Adrenal gland (tissue), 12 donors: ENCODE results near the gene DNAJC8. TPM values are rescaled to one million over a fixed set of nuclear protein-coding genes. Genes with fewer than 3 reads are reported as not detected.
A peak's percentile ranks its signal among the peaks of the same experiment; 100 is the strongest.

Experiments
- DNase-seq, 7 donors: peaks; one replicate each; pipeline ENCODE4 v3.0.0-alpha.2; 2019 to 2020
- H3K27ac ChIP-seq, 5 donors: fragments of 200-600 bp; sonication (generic) in 4 of 5; 1 replicate in 3 of 5; 2 replicates in 2 of 5; pipeline versions ENCODE4 v1.5.1 to v1.8.0; 2016 to 2020; ENCODE audit warnings: mild to moderate bottlenecking in 1 of 5
- H3K27me3 ChIP-seq: fragments of 200-600 bp; 2 replicates; pipeline ENCODE4 v1.8.0; 2021
- H3K36me3 ChIP-seq, 2 donors: fragments of 200-600 bp; replicated peaks in 1 of 2; 1 replicate in 1 of 2; 2 replicates in 1 of 2; pipeline versions ENCODE4 v1.5.1 to v1.8.0; 2018 to 2022
- H3K4me1 ChIP-seq, 2 donors: fragments of 200-600 bp; replicated peaks in 1 of 2; 1 replicate in 1 of 2; 2 replicates in 1 of 2; pipeline versions ENCODE4 v1.5.1 to v1.8.0; 2018 to 2021
- H3K4me3 ChIP-seq, 4 donors: fragments of 200-600 bp; sonication (generic) in 3 of 4; one replicate each; pipeline ENCODE4 v1.5.1; 2016 to 2018
- H3K9me3 ChIP-seq, 3 donors: fragments of 200-600 bp; sonication (generic) in 1 of 3; replicated peaks in 1 of 3; 1 replicate in 2 of 3; 2 replicates in 1 of 3; pipeline versions ENCODE4 v1.5.1 to v1.8.0; 2016 to 2021
- CTCF ChIP-seq, 6 experiments: fragments of 450-650 bp in 4 of 6; fragments of 200-600 bp in 2 of 6; sonication (generic) in 1 of 6; IDR thresholded peaks; 1 replicate in 5 of 6; 2 replicates in 1 of 6; pipeline versions ENCODE4 v1.5.1 to v1.8.0; 2016 to 2021; ENCODE audit warnings: antibody characterized with exemption in 6 of 6, mild to moderate bottlenecking in 2 of 6, moderate library complexity in 1 of 6
- POLR2A ChIP-seq, 2 donors: fragments of 450-650 bp; IDR thresholded peaks; one replicate each; pipeline ENCODE4 v1.6.1; 2017; ENCODE audit warnings: antibody characterized with exemption in 2 of 2, mild to moderate bottlenecking in 2 of 2, moderate library complexity in 1 of 2
- WGBS, 4 donors: extraction: QIAGEN DNeasy Blood & Tissue Kit in 2 of 4; methylation state at CpG; one replicate each; pipeline versions ENCODE4 v1.1.5 to v1.1.7; 2013 to 2017; 5-methylcytosine and 5-hydroxymethylcytosine counted together
- intact Hi-C, 2 donors: fragments of 100-400 bp; cut with DNase I; formaldehyde crosslinking; loops; one replicate each; pipeline versions ENCODE4 v1.14.1 to v1.15.0; 2022 to 2023
- polyA plus RNA-seq, 3 donors: library from polyadenylated mRNA; stranded (reverse); fragments of 200-250 nt in 2 of 3; fragments of 350-450 nt in 1 of 3; fragmentation: Illumina TruSeq in 1 of 3; extraction: RNeasy Lipid Tissue Mini Kit (QIAGEN cat#74804) in 1 of 3; gene quantifications; one replicate each; pipeline ENCODE4 v1.2.3, GENCODE V29; 2013 to 2014
- total RNA-seq, 9 donors: library from RNA; depleted of rRNA in 4 of 9; stranded (reverse); fragments of >200 nt in 4 of 9; fragments of 120-200 nt in 1 of 9; fragmentation: NEBNext Ultra II Directional in 1 of 9; extraction: Animal tissue kit (Norgen Biotek cat#: 25700) in 1 of 9; gene quantifications; one replicate each; pipeline versions ENCODE4 v1.1.0 to v1.2.4, GENCODE V29; 2013 to 2023
- donor health status: healthy with polysubstance abuse.
- donor health status: Bipolar disorder and iron deficiency.
- donor health status: DM: yes; HTN: yes; CAD: no.
- donor health status: DM: no; HTN: no; CAD: no.
- donor health status: DM: no; HTN: no; CAD: no.
- donor health status: DM: yes; HTN: yes; CAD: no.

Gene DNAJC8
- total and polyA plus RNA-seq, 12 donors: 45.7 to 150 (median 66.9) TPM

- 64 to 73% (median 71%) methylated on average over 17 to 18 of the region's 18 CpGs for WGBS, 4 donors
- DNase-seq: peak in 2 of 7 donors; percentile 14 to 26
Observed at GRCh38 chr1:28176492-28177470, 56.0 kb downstream of the DNAJC8 start, which contains the start of gene PTAFR. Gene PTAFR (minus strand): TSS chr1:28176690. CDS start chr1:28151021, 25,669 bp downstream.

GRCh38 chr1:28175955-28176485 is 56.8 kb downstream of the DNAJC8 start:
- 50 to 77% (median 72%) methylated on average over 7 to 8 of the region's 8 CpGs for WGBS, 4 donors
- Histone ChIP-seq H3K27ac (peak overlapping the region in 3 of 5 donors; percentile 18 to 79 (median 60)), H3K36me3 (no peaks in the 10 kb centered on the region), H3K4me1 (peaks cover 0 to 4% of the 10 kb centered on the region in 2 donors), H3K9me3 (no peaks in the 10 kb centered on the region), H3K4me3 (peak overlapping the region in 1 of 4 donors; percentile 32), H3K27me3 (no peaks in the 10 kb centered on the region)
- no peak for DNase-seq
- intact Hi-C loops: no loop called here
- no peak for TF ChIP-seq CTCF (IDR thresholded peaks at IDR 0.05)
- no peak for TF ChIP-seq POLR2A (IDR thresholded peaks at IDR 0.05)

More at GRCh38 chr1:28176492-28177470, 56.0 kb downstream of the DNAJC8 start, which contains the start of gene PTAFR:
- peak in 1 of 2 donors; percentile 24 for TF ChIP-seq POLR2A (IDR thresholded peaks at IDR 0.05)
- TF ChIP-seq CTCF (IDR thresholded peaks at IDR 0.05): peak in 2 of 6 experiments; percentile 5 to 10
- intact Hi-C loops: no loop called here
- Histone ChIP-seq H3K27ac (peak within 1 kb of the TSS in 3 of 5 donors; percentile 18 to 79 (median 60)), H3K4me3 (peak within 1 kb of the TSS in 1 of 4 donors; percentile 32), H3K4me1 (peaks cover 0 to 4% of the 10 kb centered on the region in 2 donors), H3K9me3 (no peaks in the 10 kb centered on the region), H3K27me3 (no peaks in the 10 kb centered on the region), H3K36me3 (no peaks in the 10 kb centered on the region)

- TF ChIP-seq POLR2A (IDR thresholded peaks at IDR 0.05) (no peak), CTCF (IDR thresholded peaks at IDR 0.05) (no peak)
- H3K27me3 ChIP-seq: no peaks in the 10 kb centered on the region
- peak in 1 of 7 donors; percentile 11 for DNase-seq
- WGBS, 4 donors: 78 to 92% (median 81%) methylated on average over 4 to 5 of the region's 5 CpGs; no CpG with 5 or more reads in 1 of the 4 donors
- intact Hi-C loops: no loop called here
- H3K4me3 ChIP-seq: peak overlapping the region in 1 of 4 donors; percentile 29
- peaks cover 0 to 4% of the 10 kb centered on the region in 2 donors for H3K4me1 ChIP-seq
- peak overlapping the region in 3 of 5 donors; percentile 19 to 82 (median 49) for H3K27ac ChIP-seq
- no peaks in the 10 kb centered on the region for H3K36me3 ChIP-seq
- no peaks in the 10 kb centered on the region for H3K9me3 ChIP-seq
Observed at GRCh38 chr1:28173980-28174297, 58.9 kb downstream of the DNAJC8 start.
